Islet precursor cell (in vitro differentiated cells): ENCODE data around the gene ZNF575.
"Not testable (repeated sequence)": the region's sequence is repeated elsewhere in the genome, so short reads cannot be mapped to it uniquely, and the experiment has no call there.

Experiments
- DNase-seq: peaks from one replicate; pipeline ENCODE4 v3.0.0-alpha.2; 2018

Gene ZNF575

DNA sequence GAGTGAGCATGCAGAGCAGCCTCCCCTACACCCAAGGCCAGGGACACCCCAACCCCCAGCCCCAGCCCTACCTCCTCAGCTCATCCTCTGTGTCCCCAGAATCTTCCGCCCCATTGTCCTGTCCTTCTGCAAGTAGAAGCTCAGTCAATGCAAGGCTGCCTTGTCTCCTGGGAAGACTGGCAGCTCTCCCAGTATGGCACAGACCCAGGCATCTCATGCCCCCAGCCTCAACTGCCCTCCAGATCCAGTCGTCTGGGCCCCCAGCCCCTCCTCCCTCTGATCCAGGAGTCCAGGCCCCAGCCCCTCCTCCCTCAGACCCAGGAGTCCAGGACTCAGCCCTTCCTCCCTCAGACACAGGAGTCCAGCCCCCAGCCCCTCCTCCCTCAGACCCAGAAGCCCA, 13.0 kb downstream of the ZNF575 start:
- DNase-seq, result no peak

GRCh38 chr19:43546581-43546980, 13.6 kb downstream of the ZNF575 start:
- no peak for DNase-seq

DNA sequence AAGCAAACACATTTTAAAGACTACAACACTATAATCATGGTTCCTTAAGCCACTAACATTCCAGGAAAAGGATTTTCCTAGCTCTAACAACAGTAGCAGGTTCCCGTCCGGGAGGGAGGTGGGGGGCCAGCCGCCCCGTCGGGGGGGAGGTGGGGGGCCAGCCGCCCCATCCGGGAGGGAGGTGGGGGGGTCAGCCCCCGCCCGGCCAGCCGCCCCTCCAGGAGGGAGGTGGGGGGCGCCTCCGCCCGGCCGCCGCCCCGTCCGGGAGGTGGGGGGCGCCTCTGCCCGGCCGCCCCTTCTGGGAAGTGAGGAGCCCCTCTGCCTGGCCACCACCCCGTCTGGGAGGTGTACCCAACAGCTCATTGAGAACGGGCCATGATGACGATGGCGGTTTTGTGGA, 14.9 kb downstream of the ZNF575 start:
- not testable (repeated sequence) for DNase-seq

DNA sequence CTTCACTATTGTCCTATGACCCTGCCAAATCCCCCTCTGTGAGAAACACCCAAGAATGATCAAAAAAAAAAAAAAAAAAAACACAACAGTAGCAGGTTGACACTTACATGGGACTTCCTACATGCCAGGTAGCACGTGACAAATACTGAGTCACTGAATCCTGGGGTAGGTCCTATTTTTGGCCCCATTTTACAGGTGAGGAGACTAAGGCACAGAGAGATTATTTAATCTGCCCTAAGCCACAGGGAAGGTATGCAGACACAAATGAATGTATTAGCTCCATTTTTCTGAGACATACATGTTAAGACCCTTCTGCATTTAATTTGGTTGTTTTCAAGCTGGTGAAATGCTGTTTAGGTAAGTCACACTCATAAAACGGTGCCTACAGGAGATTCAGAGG, 15.7 kb downstream of the ZNF575 start:
- no peak for DNase-seq

DNA sequence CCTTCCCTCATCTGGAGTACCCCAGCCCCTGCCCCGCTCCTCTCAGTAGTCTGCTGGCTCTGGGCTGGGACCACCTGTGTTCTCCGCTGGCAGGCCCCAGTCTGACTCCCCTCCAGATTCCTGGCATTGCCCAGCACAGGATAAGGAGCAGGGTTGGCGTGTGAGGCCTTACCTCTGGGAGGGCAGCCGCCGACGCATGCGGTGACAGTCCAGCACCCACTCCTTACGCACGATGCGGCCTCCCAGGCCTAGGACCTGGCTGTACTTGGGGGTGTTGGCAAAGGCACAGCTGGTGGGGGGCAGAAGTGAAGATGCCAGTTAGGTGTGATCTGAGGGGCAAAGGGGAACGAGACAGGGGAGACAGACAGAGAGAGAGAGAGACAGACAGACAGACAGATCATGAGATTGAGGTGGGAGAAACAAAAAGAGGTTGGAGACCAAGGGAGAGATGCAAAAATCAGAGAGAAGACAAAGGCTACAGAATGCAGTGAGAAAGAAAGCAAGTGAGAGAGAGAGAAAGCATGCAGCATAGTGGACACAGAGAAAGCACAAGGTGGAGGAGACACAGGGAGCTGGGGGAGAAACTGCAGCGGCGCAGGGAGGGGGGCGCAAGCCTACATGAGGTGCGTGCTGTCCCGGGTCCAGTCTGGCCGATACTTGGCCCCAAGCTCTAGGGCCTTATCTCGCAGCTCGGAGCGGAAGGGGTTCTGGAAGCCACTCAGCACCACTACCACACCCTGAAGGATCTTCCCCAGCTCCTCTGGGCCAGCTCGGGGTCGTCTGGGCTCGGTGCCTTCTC, 18.6 kb downstream of the ZNF575 start:
- DNase-seq, result no peak

DNA sequence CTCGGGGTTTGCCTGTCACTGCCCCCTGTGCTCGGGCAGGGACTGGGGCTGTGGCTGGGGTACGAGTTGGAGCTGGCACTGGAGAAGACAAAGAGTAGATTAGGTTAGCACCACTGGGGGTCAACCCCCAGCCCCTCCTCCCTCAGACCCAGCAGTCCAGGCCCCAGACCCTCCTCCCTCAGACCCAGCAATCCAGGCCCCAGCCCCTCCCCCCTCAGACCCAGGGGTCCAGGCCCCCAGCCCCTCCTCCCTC, 19.1 kb downstream of the ZNF575 start:
- no peak for DNase-seq

DNA sequence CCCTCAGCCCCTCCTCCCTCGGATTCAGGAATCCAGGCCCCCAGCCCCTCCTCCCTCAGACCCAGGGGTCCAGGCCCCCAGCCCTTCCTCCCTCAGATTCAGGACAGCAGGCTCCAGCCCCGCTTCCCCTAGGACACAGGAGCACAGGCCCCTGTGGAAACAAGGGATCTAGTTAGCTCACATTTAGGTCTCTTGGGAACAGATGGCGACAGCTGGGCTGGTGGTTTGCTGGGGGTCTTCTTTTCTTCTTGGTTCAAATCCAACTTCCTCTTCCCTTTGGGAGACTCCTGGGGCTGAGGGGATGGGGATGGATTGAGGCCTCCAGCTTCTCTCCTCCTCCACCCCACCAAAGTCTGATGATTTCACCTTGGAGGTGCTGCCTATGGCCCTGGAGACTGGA, 19.6 kb downstream of the ZNF575 start:
- DNase-seq, result no peak

DNA sequence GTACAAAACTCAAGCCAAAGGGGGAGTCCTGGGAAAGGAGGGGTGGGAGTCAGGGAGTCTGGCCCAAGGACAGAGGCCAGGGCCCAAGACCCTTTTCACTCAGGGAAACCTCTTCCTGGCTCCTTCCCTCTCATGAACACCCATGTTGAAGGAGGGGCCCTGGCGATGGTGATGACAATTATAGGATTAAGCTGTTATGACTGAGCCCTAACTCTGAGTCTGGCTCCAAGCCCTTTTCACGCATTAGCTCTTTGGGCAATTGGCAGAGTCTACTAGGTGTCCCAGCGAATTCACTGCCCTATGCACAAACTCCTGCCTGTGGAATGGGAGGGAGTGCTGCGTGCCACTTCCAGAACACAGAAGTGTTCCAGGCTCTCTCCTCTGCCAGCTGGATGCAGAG, 20.7 kb downstream of the ZNF575 start:
- no peak for DNase-seq

DNA sequence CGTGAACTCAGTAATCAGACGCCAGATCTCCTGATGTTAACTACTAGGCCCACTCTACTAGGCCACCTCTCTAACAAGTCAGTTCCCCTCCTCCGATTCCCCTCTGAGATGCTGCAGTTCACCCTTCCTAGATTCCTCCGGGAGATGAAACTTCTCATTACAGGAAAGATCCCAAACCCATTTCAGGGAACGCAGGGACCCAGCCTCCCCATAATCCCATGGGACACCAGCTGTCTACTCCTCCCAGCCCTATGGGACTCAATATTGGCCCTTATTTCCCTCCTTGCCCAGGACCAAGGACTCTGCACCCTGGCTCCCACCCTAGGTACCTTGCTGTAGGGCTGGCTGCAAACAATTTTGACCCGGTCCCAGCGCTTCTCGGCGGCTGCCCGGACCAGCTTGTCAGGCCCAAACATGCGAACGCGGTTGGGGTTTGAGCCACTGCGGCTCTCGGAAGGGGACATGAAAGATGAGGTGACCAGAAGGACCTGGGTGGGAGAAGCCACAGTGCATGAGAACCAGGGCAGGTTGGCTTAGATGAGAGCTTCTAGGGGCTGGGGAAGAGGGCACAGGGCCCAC, 21.4 kb downstream of the ZNF575 start:
- no peak for DNase-seq

DNA sequence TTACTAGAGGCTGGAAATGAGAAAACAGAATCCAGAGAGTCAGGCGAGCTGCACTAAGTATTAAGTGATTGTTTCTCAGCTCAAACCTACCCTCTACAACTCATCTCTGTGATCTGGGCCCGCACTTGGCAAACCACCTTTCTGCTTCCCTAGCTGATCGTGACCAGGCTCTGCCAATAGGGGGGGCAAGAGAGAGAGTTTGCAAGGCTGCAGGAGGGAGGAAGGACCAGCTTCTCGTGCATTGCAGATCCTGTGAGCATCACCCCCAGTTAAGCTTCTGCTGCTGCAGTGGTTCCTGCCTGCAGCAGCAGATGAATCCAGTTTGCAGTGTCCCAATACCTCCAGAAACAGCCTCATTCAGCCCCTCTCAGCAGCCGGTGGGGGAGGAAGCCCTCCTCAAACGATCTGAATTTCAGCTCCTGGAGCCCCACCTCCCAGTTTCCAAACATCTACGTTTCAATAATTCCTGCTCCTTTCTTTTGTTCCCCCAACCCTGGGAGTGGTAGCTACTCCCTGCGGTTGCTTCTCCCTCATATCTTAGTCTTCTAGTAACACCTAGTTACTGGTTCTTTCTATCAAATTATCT, 22.3 kb downstream of the ZNF575 start:
- peak; percentile 88 for DNase-seq

DNA sequence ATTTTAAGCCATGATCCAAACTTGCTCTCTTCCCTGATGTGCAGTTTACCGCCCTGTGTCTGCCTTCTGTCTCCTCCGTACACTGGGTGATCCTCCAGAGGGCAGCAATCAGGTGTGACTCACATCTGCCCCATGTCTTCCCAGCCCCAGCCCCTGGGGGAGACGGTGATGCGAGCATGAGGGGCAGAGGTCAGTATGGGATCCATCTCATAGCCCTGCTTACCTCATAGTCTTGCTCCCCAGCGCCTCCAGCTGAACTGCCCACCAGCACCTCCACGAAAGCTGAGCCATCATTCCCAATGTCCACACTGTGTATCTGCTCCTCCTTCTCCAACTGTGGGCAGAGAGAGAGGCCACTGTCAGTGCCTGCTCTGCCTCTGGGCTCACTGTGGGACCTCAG, 27.7 kb downstream of the ZNF575 start:
- peak; percentile 65 for DNase-seq

- no peak for DNase-seq
Observed at GRCh38 chr19:43561139-43561970, 28.4 kb downstream of the ZNF575 start.

- DNase-seq, result no peak
Observed at GRCh38 chr19:43562226-43562697, 29.3 kb downstream of the ZNF575 start.

GRCh38 chr19:43562698-43563241, 29.8 kb downstream of the ZNF575 start:
- no peak for DNase-seq

- no peak for DNase-seq
Observed at GRCh38 chr19:43563816-43564457, 30.9 kb downstream of the ZNF575 start.

GRCh38 chr19:43564800-43565199, 31.8 kb downstream of the ZNF575 start:
- DNase-seq, result no peak

DNA sequence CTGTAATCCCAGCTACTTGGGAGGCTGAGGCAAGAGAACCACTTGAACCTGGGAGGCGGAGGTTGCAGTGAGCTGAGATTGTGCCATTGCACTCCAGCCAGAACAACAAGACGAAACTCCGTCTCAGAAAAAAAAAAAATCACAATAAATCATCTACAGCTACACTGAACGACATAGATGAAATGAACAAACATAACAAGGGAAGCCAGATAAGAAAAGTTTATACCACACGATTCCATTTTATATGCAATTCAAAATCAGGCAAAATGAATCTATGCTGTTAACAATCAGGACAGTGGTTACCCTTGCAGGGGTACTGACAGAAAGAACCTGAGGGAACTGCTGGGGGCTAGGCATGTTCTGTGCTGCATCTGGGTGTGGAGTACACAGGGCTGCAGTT, 36.7 kb downstream of the ZNF575 start:
- DNase-seq, result no peak

- DNase-seq, result no peak
Observed at GRCh38 chr19:43570174-43570791, 37.3 kb downstream of the ZNF575 start.

DNA sequence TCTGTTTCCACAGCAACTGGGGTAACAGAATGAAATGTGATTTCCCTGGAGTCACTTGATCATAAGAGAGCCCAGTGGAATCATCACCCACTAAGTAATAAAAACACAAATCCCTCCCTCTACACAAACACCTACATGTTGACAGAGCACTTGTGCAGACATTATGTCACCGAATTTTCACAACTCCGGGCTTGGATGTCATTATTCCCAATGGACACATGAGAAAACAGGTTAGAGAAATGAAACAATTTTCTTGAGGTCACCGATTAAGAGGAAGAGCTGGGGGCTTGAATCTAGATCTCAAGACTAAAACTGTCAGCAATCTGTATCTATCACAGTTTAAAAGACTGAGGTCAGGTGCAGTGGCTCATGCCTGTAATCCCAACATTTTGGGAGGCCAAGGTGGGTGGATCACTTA, 39.2 kb downstream of the ZNF575 start:
- no peak for DNase-seq

GRCh38 chr19:43574424-43575155, 41.6 kb downstream of the ZNF575 start:
- no peak for DNase-seq

DNA sequence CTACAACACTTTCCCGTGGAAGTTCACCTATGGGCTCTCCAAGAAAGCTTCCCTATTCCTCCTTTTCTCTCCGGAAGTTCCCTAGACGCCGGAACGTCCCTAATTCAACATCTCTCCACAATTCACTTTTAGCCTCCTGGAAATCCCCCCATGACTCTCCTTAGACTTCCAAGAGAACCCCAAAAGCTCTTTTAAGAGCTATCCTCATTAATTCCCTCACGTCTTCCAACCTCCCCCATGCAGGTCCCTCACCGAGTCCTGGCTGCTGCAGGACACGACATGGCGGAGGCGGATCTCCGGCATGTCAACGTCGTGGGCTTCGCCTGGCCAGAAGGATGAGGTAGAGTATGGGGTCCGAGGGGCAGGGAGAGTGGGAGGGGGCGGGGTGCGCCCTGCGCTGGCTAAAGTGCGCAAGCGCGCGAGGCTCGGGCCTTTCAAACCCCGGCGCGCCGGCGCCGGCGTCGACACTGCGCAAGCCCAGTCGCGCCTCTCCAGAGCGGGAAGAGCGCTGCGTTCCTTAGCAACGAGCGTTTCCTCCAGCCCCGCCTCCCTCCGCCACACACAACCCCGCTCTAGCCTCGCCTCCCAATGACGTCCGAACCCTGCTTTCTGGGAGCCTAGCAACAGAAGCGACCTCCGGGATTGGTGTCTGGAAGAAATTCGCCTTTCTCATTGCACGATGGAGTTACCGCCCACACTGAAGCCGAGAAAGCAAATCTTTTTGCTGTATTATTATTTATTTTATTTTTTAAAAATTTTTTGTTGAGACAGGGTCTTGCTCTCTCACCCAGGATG, 42.4 kb downstream of the ZNF575 start, which contains the start of the genes PINLYP and XRCC1:
Gene PINLYP (plus strand): TSS at position 646 of the 795 bp plus-strand sequence. CDS start 1,391 bp downstream, outside the sequence.
Gene XRCC1 (minus strand): TSS at position 372 of the 795 bp plus-strand sequence. CDS start 69 bp downstream, at position 303.
- peak; percentile 98 for DNase-seq
